Peyer's patch (tissue), 4 donors: ENCODE data around the gene FAM193A. TPM values are rescaled to one million over a fixed set of nuclear protein-coding genes. Genes with fewer than 3 reads are reported as not detected.

Experiments
- DNase-seq, 3 donors: peaks; one replicate each; pipeline ENCODE4 v3.0.0-alpha.2; 2017 to 2019
- H3K27ac ChIP-seq, 4 donors: fragments of 200-600 bp; sonication (generic); one replicate each; pipeline ENCODE4 v1.5.1; 2016 to 2019
- H3K27me3 ChIP-seq, 2 donors: fragments of 200-600 bp; sonication (generic); one replicate each; pipeline ENCODE4 v1.5.1; 2019
- H3K36me3 ChIP-seq, 3 donors: fragments of 200-600 bp; sonication (generic); one replicate each; pipeline ENCODE4 v1.5.1; 2016 to 2019
- H3K4me1 ChIP-seq, 4 donors: fragments of 200-600 bp; sonication (generic); one replicate each; pipeline ENCODE4 v1.5.1; 2016 to 2019
- H3K4me3 ChIP-seq, 4 donors: fragments of 200-600 bp; sonication (generic); 1 replicate in 3 of 4; 2 replicates in 1 of 4; pipeline ENCODE4 v1.5.1; 2016 to 2019; ENCODE audit warnings: mild to moderate bottlenecking in 1 of 4
- H3K9me3 ChIP-seq, 4 donors: fragments of 200-600 bp; sonication (generic); one replicate each; pipeline ENCODE4 v1.5.1; 2016 to 2019; ENCODE audit warnings: mild to moderate bottlenecking in 1 of 4
- POLR2A ChIP-seq, 2 donors: fragments of 450-650 bp; IDR thresholded peaks; one replicate each; pipeline ENCODE4 v1.5.1; 2017; ENCODE audit warnings: antibody characterized with exemption in 2 of 2, mild to moderate bottlenecking in 2 of 2, moderate library complexity in 2 of 2
- total RNA-seq, 4 donors: library from RNA; depleted of rRNA; stranded (reverse); fragments of >200 nt; gene quantifications; one replicate each; pipeline ENCODE4 v1.1.0, GENCODE V29; 2016
- TF ChIP-seq, protein P1 (sequence below), 6 experiments: fragments of 450-650 bp in 4 of 6; fragments of 200-600 bp in 2 of 6; sonication (generic) in 1 of 6; IDR thresholded peaks; one replicate each; pipeline ENCODE4 v1.5.1; 2017 to 2019; ENCODE audit warnings: antibody characterized with exemption in 6 of 6, mild to moderate bottlenecking in 3 of 6, moderate library complexity in 1 of 6

The FAM193A gene
- total RNA-seq, 4 donors from 2014 or later: 38.2 to 77.6 (median 51.2) TPM

DNA sequence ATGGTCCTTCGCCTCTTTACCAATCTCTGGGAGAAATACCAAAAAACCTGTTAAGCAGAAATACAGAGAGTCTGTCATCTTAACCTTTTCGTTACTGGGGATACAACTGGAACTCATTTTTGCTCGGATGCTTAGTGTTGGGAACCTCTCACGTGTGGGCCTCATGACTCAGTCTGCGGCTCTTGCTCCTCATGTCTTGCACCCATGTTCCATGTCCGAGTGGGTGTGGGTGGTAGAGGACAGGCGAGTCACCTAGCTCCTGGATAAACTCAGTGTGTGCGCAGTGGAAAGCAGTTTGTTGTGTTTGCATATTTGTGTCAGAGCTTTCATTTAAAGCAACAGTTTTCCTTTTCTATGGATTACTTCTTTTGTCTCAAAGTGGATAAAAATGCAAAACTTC lies 149.1 kb downstream of the FAM193A start:
- no peak overlapping the region for H3K4me3 ChIP-seq
- H3K27me3 ChIP-seq: no peaks in the 10 kb centered on the region
- DNase-seq: no peak
- peaks cover 0 to 64% (median 0%) of the 10 kb centered on the region in 3 donors for H3K36me3 ChIP-seq
- H3K9me3 ChIP-seq: no peaks in the 10 kb centered on the region
- no peak for TF ChIP-seq POLR2A (IDR thresholded peaks at IDR 0.05)
- TF ChIP-seq, protein P1, sequence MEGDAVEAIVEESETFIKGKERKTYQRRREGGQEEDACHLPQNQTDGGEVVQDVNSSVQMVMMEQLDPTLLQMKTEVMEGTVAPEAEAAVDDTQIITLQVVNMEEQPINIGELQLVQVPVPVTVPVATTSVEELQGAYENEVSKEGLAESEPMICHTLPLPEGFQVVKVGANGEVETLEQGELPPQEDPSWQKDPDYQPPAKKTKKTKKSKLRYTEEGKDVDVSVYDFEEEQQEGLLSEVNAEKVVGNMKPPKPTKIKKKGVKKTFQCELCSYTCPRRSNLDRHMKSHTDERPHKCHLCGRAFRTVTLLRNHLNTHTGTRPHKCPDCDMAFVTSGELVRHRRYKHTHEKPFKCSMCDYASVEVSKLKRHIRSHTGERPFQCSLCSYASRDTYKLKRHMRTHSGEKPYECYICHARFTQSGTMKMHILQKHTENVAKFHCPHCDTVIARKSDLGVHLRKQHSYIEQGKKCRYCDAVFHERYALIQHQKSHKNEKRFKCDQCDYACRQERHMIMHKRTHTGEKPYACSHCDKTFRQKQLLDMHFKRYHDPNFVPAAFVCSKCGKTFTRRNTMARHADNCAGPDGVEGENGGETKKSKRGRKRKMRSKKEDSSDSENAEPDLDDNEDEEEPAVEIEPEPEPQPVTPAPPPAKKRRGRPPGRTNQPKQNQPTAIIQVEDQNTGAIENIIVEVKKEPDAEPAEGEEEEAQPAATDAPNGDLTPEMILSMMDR (IDR thresholded peaks at IDR 0.05): no peak
- H3K4me1 ChIP-seq: no peaks in the 10 kb centered on the region
- H3K27ac ChIP-seq: no peak overlapping the region

DNA sequence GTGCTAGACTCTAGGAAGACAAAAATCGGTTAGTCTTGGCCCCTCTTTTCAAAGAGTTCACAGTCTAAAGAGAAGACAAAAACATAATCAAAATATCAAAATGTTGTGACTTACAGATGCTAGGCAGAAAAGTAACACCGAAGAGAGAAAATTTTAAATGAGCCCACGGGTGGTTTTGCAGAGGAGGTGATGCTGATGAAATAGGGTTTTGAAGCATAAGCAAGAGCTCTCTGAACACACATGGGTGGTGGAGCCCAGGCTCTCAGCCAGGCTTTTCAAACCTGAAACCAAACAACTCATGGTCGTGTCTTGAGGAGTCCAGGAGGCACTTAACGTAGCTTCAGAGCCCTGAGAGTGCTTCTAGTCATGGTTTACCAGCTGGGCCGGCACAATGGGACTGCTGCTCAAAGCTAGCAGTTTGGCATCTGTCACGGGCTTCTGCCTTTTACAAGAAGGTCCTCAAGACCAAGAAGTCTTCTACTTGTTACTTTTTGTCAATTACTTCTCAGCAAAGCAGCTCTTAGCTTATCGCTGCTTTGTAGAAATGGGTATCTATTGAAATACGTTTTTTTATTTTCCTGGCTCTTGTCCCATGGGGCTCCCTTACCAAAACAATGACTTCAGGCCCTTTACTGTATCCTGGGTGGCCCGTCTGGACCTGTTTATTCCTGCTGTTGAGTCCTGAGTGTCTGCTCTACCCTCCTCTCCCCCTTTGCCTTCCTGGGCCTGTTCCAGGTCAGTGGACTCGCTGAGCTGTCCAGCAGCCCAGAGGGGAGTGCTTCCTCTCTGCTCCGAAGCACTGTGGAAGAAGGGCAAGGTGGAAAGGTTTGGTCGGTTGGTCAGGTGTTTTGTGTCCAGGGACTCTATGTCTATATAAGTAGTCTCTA lies 150.2 kb downstream of the FAM193A start:
- no peaks in the 10 kb centered on the region for H3K27me3 ChIP-seq
- no peaks in the 10 kb centered on the region for H3K4me1 ChIP-seq
- no peak overlapping the region for H3K4me3 ChIP-seq
- no peak overlapping the region for H3K27ac ChIP-seq
- no peak for DNase-seq
- H3K36me3 ChIP-seq: peaks cover 0 to 71% (median 0%) of the 10 kb centered on the region in 3 donors
- TF ChIP-seq, protein P1 (IDR thresholded peaks at IDR 0.05): no peak
- no peak for TF ChIP-seq POLR2A (IDR thresholded peaks at IDR 0.05)
- no peaks in the 10 kb centered on the region for H3K9me3 ChIP-seq

DNA sequence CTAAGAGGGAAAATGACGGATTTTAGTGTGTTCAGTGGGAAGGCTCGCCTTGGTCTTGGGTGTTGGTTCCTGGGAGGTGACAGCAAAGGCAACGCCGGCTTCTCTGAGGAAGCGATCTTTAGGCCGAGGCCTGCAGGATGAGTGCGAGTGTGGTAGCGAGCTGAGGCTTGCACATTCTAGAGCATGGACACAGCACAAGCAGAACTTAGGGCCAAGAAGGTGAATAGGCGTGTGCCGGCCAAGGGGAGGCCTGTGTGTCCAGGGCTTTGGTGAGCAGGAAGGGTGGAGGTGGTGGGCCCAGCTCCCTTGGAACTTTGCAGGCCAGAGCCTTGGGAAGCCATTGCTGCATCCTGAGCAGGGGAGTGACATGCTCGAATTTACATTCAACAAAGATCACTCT lies 151.8 kb downstream of the FAM193A start:
- no peak overlapping the region for H3K4me3 ChIP-seq
- H3K27ac ChIP-seq: no peak overlapping the region
- H3K27me3 ChIP-seq: no peaks in the 10 kb centered on the region
- H3K9me3 ChIP-seq: no peaks in the 10 kb centered on the region
- H3K4me1 ChIP-seq: no peaks in the 10 kb centered on the region
- H3K36me3 ChIP-seq: peaks cover 0 to 74% (median 0%) of the 10 kb centered on the region in 3 donors
- DNase-seq: no peak
- TF ChIP-seq, protein P1 (IDR thresholded peaks at IDR 0.05): no peak
- TF ChIP-seq POLR2A (IDR thresholded peaks at IDR 0.05): no peak

DNA sequence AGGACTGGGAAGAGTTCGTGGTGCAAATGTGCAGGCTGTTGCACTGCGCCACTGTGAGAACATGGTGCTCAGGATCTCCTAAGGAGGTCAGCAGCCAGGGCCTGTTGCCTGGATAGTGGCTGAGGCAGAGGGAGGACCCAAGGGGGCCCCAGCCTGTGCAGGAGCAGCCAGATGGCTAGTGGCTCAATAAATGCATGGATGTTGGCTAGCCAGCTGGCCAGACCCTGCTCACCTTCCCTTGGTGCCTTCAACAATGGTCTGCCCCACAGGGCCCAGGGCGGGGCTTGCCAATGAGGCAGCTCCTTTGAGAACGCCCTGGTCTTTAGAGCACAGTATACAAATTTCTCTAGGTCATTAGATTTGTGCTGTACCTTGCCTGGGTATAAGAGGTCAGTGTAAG lies 152.2 kb downstream of the FAM193A start:
- Histone ChIP-seq H3K27ac (no peak overlapping the region), H3K36me3 (peaks cover 0 to 74% (median 0%) of the 10 kb centered on the region in 3 donors), H3K27me3 (no peaks in the 10 kb centered on the region), H3K4me3 (no peak overlapping the region), H3K9me3 (no peaks in the 10 kb centered on the region), H3K4me1 (no peaks in the 10 kb centered on the region)
- TF ChIP-seq, protein P1 (IDR thresholded peaks at IDR 0.05): no peak
- TF ChIP-seq POLR2A (IDR thresholded peaks at IDR 0.05): no peak
- DNase-seq: no peak

DNA sequence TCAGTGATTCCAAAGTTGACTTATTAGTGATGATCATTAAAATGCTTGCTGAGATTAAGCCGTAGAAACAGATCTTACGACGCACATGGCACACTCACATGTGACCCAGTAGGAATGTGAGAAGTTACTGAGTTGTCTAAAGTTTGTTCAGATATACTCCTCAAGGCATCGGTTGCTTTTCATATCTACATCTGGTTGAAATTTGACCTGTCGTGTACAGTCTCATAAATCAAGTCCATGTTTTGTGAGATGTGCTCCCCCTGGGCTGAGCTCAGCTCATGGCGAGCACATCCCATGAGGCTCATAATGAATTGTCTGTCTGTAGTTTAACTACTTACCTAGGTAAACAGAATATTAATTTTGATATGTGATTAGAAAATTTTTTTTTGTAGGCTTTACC lies 152.7 kb downstream of the FAM193A start:
- H3K27ac ChIP-seq: no peak overlapping the region
- no peak for DNase-seq
- H3K4me1 ChIP-seq: no peaks in the 10 kb centered on the region
- H3K36me3 ChIP-seq: peaks cover 0 to 74% (median 0%) of the 10 kb centered on the region in 3 donors
- H3K4me3 ChIP-seq: no peak overlapping the region
- H3K27me3 ChIP-seq: no peaks in the 10 kb centered on the region
- H3K9me3 ChIP-seq: no peaks in the 10 kb centered on the region
- TF ChIP-seq, protein P1 (IDR thresholded peaks at IDR 0.05): no peak
- no peak for TF ChIP-seq POLR2A (IDR thresholded peaks at IDR 0.05)
